ENCODE data around the gene MEN1.

- no peak for TF ChIP-seq POLR2AphosphoS5 (IDR thresholded peaks at IDR 0.05)
- TF ChIP-seq, protein P1, sequence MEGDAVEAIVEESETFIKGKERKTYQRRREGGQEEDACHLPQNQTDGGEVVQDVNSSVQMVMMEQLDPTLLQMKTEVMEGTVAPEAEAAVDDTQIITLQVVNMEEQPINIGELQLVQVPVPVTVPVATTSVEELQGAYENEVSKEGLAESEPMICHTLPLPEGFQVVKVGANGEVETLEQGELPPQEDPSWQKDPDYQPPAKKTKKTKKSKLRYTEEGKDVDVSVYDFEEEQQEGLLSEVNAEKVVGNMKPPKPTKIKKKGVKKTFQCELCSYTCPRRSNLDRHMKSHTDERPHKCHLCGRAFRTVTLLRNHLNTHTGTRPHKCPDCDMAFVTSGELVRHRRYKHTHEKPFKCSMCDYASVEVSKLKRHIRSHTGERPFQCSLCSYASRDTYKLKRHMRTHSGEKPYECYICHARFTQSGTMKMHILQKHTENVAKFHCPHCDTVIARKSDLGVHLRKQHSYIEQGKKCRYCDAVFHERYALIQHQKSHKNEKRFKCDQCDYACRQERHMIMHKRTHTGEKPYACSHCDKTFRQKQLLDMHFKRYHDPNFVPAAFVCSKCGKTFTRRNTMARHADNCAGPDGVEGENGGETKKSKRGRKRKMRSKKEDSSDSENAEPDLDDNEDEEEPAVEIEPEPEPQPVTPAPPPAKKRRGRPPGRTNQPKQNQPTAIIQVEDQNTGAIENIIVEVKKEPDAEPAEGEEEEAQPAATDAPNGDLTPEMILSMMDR (IDR thresholded peaks at IDR 0.05) = no peak
- TF ChIP-seq EP300 (IDR thresholded peaks at IDR 0.05) = no peak
- TF ChIP-seq POLR2A (IDR thresholded peaks at IDR 0.05) = no peak
These were observed 33.5 kb upstream of the MEN1 start for GRCh38 chr11:64843686-64844329.
